Activated CD4-positive, alpha-beta T cell treated with anti-CD3 and anti-CD28 coated beads for 36 hours (primary cell): ENCODE measurements around the gene ANKRD49. TPM values are rescaled to one million over a fixed set of nuclear protein-coding genes. Genes with fewer than 3 reads are reported as not detected.

Experiments used
- ATAC-seq: fragments of 200-7000 bp; cut with Tn5 transposase; one replicate; pipeline ENCODE4 v1.10.0; 2021; ENCODE audit warnings: mild to moderate bottlenecking, moderate library complexity
- CTCF ChIA-PET: fragments of 350-600 bp; sonication (Branson Sonifier 250); formaldehyde crosslinking; loops from one replicate; lab custom pipeline; 2021; ENCODE audit warnings: antibody characterized with exemption; lab: Charles Lee
- POLR2A ChIA-PET: fragments of 350-600 bp; sonication (Branson Sonifier 250); formaldehyde crosslinking; loops from one replicate; lab custom pipeline; 2021; ENCODE audit warnings: antibody characterized with exemption, inconsistent platforms; lab: Charles Lee
- DNase-seq: peaks from one replicate; pipeline ENCODE4 v3.0.0-alpha.2; 2020
- H3K27ac Mint-ChIP-seq: one replicate; pipeline ENCODE4 v1.8.0; 2021; ENCODE audit warnings: mixed read lengths
- H3K27me3 Mint-ChIP-seq: one replicate; pipeline ENCODE4 v1.8.0; 2021; ENCODE audit warnings: mixed read lengths
- H3K36me3 Mint-ChIP-seq: one replicate; pipeline ENCODE4 v1.8.0; 2021; ENCODE audit warnings: low read depth, mixed read lengths
- H3K4me1 Mint-ChIP-seq: one replicate; pipeline ENCODE4 v1.8.0; 2021; ENCODE audit warnings: mixed read lengths
- H3K4me3 Mint-ChIP-seq: one replicate; pipeline ENCODE4 v1.8.0; 2021; ENCODE audit warnings: mild to moderate bottlenecking, moderate library complexity, mixed read lengths
- H3K9me3 Mint-ChIP-seq: one replicate; pipeline ENCODE4 v1.8.0; 2021; ENCODE audit warnings: low read depth, mixed read lengths
- intact Hi-C, 2 experiments: fragments of 100-400 bp; cut with DNase I in 1 of 2; cut with micrococcal nuclease in 1 of 2; formaldehyde crosslinking; loops; one replicate each; pipeline versions ENCODE4 v1.14.2 to v1.15.1; 2022 to 2024; cut with DNase I, micrococcal nuclease
- microRNA-seq: library from miRNA; unstranded; fragments of <30 nt; microRNA quantifications from one replicate; pipeline ENCODE4 v1.2.0, GENCODE V29; 2021; ENCODE audit warnings: borderline replicate concordance
- total RNA-seq, 2 experiments: library from RNA; stranded (reverse); gene quantifications; one replicate each; pipeline ENCODE4 v1.2.3, GENCODE V29; 2021

The ANKRD49 gene
- total RNA-seq, 2 experiments from 2014 or later = 20.8 to 22.4 TPM

DNA sequence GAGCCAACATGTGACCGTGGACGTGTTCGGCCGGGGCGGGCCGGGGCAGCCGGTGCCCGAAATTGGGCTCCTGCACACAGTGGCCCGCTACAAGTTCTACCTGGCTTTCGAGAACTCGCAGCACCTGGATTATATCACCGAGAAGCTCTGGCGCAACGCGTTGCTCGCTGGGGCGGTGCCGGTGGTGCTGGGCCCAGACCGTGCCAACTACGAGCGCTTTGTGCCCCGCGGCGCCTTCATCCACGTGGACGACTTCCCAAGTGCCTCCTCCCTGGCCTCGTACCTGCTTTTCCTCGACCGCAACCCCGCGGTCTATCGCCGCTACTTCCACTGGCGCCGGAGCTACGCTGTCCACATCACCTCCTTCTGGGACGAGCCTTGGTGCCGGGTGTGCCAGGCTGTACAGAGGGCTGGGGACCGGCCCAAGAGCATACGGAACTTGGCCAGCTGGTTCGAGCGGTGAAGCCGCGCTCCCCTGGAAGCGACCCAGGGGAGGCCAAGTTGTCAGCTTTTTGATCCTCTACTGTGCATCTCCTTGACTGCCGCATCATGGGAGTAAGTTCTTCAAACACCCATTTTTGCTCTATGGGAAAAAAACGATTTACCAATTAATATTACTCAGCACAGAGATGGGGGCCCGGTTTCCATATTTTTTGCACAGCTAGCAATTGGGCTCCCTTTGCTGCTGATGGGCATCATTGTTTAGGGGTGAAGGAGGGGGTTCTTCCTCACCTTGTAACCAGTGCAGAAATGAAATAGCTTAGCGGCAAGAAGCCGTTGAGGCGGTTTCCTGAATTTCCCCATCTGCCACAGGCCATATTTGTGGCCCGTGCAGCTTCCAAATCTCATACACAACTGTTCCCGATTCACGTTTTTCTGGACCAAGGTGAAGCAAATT is 51.7 kb downstream of the ANKRD49 start:
- DNase-seq = no peak
- no peak for ATAC-seq
- Mint-ChIP-seq H3K9me3 (no peaks in the 10 kb centered on the region), H3K27ac (peak overlapping the region; percentile 47), H3K27me3 (no peaks in the 10 kb centered on the region), H3K4me3 (peak overlapping the region; percentile 68), H3K4me1 (peaks cover 50% of the 10 kb centered on the region), H3K36me3 (peaks cover 15% of the 10 kb centered on the region)
- ChIA-PET CTCF (interaction anchor here (0.7 kb wide), 1 partner anchor 892 kb away, joined by 3 read pairs; no protein-coding TSS in a partner anchor), POLR2A (interaction anchor here (1.0 kb wide), 1 partner anchor 9 kb away, joined by 3 read pairs; no protein-coding TSS in a partner anchor)
- intact Hi-C loops = loop anchor here in 1 of 2 experiments (2.0 kb wide), 1 partner anchor 417 kb away; the partner anchor contains the start of gene PANX1

DNA sequence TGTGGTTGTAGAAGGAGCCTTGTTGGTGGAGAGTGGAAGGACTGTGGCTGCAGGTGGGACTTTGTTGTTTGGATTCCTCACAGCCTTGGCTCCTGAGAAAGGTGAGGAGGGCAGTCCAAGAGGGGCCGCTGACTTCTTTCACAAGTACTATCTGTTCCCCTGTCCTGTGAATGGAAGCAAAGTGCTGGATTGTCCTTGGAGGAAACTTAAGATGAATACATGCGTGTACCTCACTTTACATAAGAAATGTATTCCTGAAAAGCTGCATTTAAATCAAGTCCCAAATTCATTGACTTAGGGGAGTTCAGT is 52.3 kb downstream of the ANKRD49 start:
- Mint-ChIP-seq H3K4me3 (peak overlapping the region; percentile 68), H3K4me1 (peaks cover 52% of the 10 kb centered on the region), H3K9me3 (no peaks in the 10 kb centered on the region), H3K27ac (no peak overlapping the region), H3K27me3 (no peaks in the 10 kb centered on the region), H3K36me3 (peaks cover 15% of the 10 kb centered on the region)
- intact Hi-C loops = no loop called here
- ChIA-PET POLR2A (no interaction called here), CTCF (interaction anchor here (0.7 kb wide), 1 partner anchor 892 kb away, joined by 3 read pairs; no protein-coding TSS in a partner anchor)
- ATAC-seq (no peak), DNase-seq (no peak)

DNA sequence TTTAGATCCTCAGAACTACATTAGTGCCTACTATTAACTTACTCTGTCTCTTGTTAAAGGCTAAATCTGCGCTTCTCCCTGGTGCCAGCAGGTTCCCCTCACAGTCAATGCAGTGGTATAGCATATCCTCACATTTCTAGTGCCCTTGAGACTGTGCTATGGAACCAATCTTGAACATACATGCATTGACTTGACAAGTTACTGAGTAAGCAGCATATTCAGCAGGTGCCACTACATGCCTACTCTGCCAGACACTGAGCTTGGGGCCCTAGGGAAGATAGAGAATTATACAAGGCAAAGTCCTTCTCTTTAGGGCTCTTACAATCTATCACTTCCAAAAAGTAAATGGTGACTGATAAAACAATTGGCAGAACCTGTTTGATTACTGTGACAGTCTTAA is 53.1 kb downstream of the ANKRD49 start:
- peak; percentile 9 for DNase-seq
- no peaks in the 10 kb centered on the region for H3K9me3 Mint-ChIP-seq
- CTCF ChIA-PET = no interaction called here

DNA sequence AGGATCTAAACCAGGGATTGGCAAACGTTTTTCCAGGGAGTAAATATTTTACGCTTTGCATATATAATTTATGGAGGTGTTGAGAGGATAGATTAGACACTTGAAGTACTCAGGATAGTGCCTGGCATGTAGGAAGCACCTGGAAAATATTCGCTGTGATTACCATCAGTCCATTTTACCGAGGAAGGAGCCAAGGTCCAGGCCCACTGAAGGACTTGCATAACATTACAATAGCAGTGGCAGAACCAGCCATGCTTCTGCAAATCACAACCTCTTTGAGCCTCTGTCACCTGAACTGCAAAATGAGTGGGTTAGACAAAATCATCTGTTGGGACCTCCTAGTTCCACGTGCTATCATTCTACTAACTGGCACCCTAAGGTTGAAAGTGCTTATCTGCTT is 55.4 kb downstream of the ANKRD49 start:
- POLR2A ChIA-PET = interaction anchor here (0.5 kb wide), 1 partner anchor 136 kb away, joined by 4 read pairs; no protein-coding TSS in a partner anchor
- intact Hi-C loops = no loop called here
- Mint-ChIP-seq H3K9me3 (no peaks in the 10 kb centered on the region), H3K4me3 (no peak overlapping the region), H3K27me3 (no peaks in the 10 kb centered on the region), H3K36me3 (peaks cover 15% of the 10 kb centered on the region), H3K27ac (no peak overlapping the region), H3K4me1 (peaks cover 44% of the 10 kb centered on the region)
- ATAC-seq = no peak
- DNase-seq = no peak
- CTCF ChIA-PET = interaction anchor here (1.6 kb wide), 1 partner anchor 26 kb away, joined by 3 read pairs; no protein-coding TSS in a partner anchor

More for the DNA sequence above, 53.1 kb downstream of the ANKRD49 start:
- intact Hi-C loops = no loop called here
- peak overlapping the region; percentile 34 for H3K4me3 Mint-ChIP-seq
- H3K36me3 Mint-ChIP-seq = peaks cover 15% of the 10 kb centered on the region
- H3K27me3 Mint-ChIP-seq = no peaks in the 10 kb centered on the region
- no peak overlapping the region for H3K27ac Mint-ChIP-seq
- peaks cover 52% of the 10 kb centered on the region for H3K4me1 Mint-ChIP-seq
- POLR2A ChIA-PET = no interaction called here
- ATAC-seq = no peak

Small RNAs within 50 kb of the gene (microRNA-seq; reads per million reads assigned to microRNA genes)
- 10.6 reads per million, percentile 31 among the genes with 10 or more reads in this experiment for gene MIR548L

Other genes with a start within 250 kb of the ANKRD49 start
- not detected for gene IZUMO1R, start 189.4 kb upstream of the ANKRD49 start, total RNA-seq
- under 1 TPM; 0.07 to 0.12 TPM for gene GPR83, start 92.6 kb upstream of the ANKRD49 start, total RNA-seq
- 10 to 100 TPM; 36.8 to 51.3 TPM for gene MRE11, start 140 bp upstream of the ANKRD49 start, total RNA-seq
- gene C11orf97, start 18.5 kb downstream of the ANKRD49 start, total RNA-seq = not detected
- gene FUT4, start 49.9 kb downstream of the ANKRD49 start, total RNA-seq = 1 to 10 TPM; 4.4 to 4.9 TPM
- gene PIWIL4, start 73.4 kb downstream of the ANKRD49 start, total RNA-seq = under 1 TPM; 0.37 to 0.48 TPM